SK-N-SH treated with all-trans-retinoic acid at 6 μM for 48 hours (cell line): ENCODE data around the gene CDH7.

Source experiments
- ATAC-seq: fragments of 200-7000 bp; cut with Tn5 transposase; 3 replicates; pipeline ENCODE4 v1.9.1; 2020; ENCODE audit warnings: mild to moderate bottlenecking, moderate library complexity
- BACH2 ChIP-seq: fragments of 250-450 bp; sonication (Bioruptor Pico); IDR thresholded peaks from 2 replicates; pipeline ENCODE4 v1.9.0; 2021; ENCODE audit warnings: mild to moderate bottlenecking, borderline replicate concordance
- CREB5 ChIP-seq: fragments of 250-450 bp; sonication (Bioruptor Pico); IDR thresholded peaks from 2 replicates; pipeline ENCODE4 v1.5.1; 2020; ENCODE audit warnings: low read depth, mild to moderate bottlenecking, moderate library complexity
- CSDC2 ChIP-seq: fragments of 250-450 bp; sonication (Bioruptor Pico); IDR thresholded peaks from 2 replicates; pipeline ENCODE4 v1.5.0; 2020; ENCODE audit warnings: mild to moderate bottlenecking, moderate library complexity
- GLIS3 ChIP-seq: fragments of 250-450 bp; sonication (Bioruptor Pico); IDR thresholded peaks from 2 replicates; pipeline ENCODE4 v1.5.0; 2020; ENCODE audit warnings: mild to moderate bottlenecking, moderate library complexity
- OSR1 ChIP-seq: fragments of 250-450 bp; sonication (Bioruptor Pico); IDR thresholded peaks from 2 replicates; pipeline ENCODE4 v1.8.0; 2022; ENCODE audit warnings: moderate library complexity, mild to moderate bottlenecking, inconsistent platforms
- PATZ1 ChIP-seq: fragments of 250-450 bp; sonication (Bioruptor Pico); IDR thresholded peaks from 2 replicates; pipeline ENCODE4 v1.8.0; 2020; ENCODE audit warnings: mild to moderate bottlenecking, moderate library complexity, borderline replicate concordance
- POU6F1 ChIP-seq: fragments of 250-450 bp; sonication (Bioruptor Pico); IDR thresholded peaks from 2 replicates; pipeline ENCODE4 v1.8.0; 2021; ENCODE audit warnings: low read depth, mild to moderate bottlenecking, moderate library complexity, borderline replicate concordance
- PPARA ChIP-seq: fragments of 250-450 bp; sonication (Bioruptor Pico); IDR thresholded peaks from 2 replicates; pipeline ENCODE4 v1.5.0; 2020; ENCODE audit warnings: mild to moderate bottlenecking, borderline replicate concordance
- SNAI2 ChIP-seq: fragments of 250-450 bp; sonication (Bioruptor Pico); IDR thresholded peaks from 2 replicates; pipeline ENCODE4 v1.5.0; 2020; ENCODE audit warnings: mild to moderate bottlenecking, moderate library complexity
- TCF4 ChIP-seq: fragments of 250-450 bp; sonication (Bioruptor Pico); IDR thresholded peaks from 2 replicates; pipeline ENCODE4 v1.8.0; 2021; ENCODE audit warnings: mild to moderate bottlenecking, moderate library complexity, borderline replicate concordance
- TOX ChIP-seq: fragments of 250-450 bp; sonication (Bioruptor Pico); IDR thresholded peaks from 2 replicates; pipeline ENCODE4 v1.8.0; 2021; ENCODE audit warnings: mild to moderate bottlenecking, moderate library complexity, borderline replicate concordance
- TSHZ2 ChIP-seq: fragments of 250-450 bp; sonication (Bioruptor Pico); IDR thresholded peaks from 2 replicates; pipeline ENCODE4 v1.5.0; 2020; ENCODE audit warnings: mild to moderate bottlenecking, moderate library complexity
- ZC3H10 ChIP-seq: fragments of 250-450 bp; sonication (Bioruptor Pico); IDR thresholded peaks from 2 replicates; pipeline ENCODE4 v1.5.1; 2021; ENCODE audit warnings: mild to moderate bottlenecking, moderate library complexity
- ZFP3 ChIP-seq: fragments of 250-450 bp; sonication (Bioruptor Pico); IDR thresholded peaks from 2 replicates; pipeline ENCODE4 v1.5.0; 2020; ENCODE audit warnings: mild to moderate bottlenecking, moderate library complexity
- ZFP30 ChIP-seq: fragments of 450-650 bp; formaldehyde crosslinking; IDR thresholded peaks from 2 replicates; pipeline ENCODE4 v1.5.0; 2022; ENCODE audit warnings: mild to moderate bottlenecking, moderate library complexity
- ZNF565 ChIP-seq: fragments of 450-650 bp; formaldehyde crosslinking; conservative IDR thresholded peaks from 2 replicates; pipeline ENCODE4 v1.5.0; 2020; ENCODE audit warnings: low read depth, mild to moderate bottlenecking, moderate library complexity
- ZNF70 ChIP-seq: fragments of 450-650 bp; formaldehyde crosslinking; IDR thresholded peaks from 2 replicates; pipeline ENCODE4 v1.5.0; 2020; ENCODE audit warnings: mild to moderate bottlenecking, moderate library complexity
- ZNF8 ChIP-seq: fragments of 450-650 bp; formaldehyde crosslinking; IDR thresholded peaks from 2 replicates; pipeline ENCODE4 v1.5.0; 2020; ENCODE audit warnings: mild to moderate bottlenecking, moderate library complexity

The CDH7 gene

GRCh38 chr18:65808759-65809158, 57.9 kb downstream of the CDH7 start:
- TF ChIP-seq CREB5 (CRISPR knock-in tag): no peak
- TF ChIP-seq BACH2 (CRISPR knock-in tag): no peak
- TF ChIP-seq POU6F1 (CRISPR knock-in tag): no peak
- ATAC-seq: no peak

GRCh38 chr18:65811307-65811706, 60.5 kb downstream of the CDH7 start:
- TF ChIP-seq ZNF565 (CRISPR knock-in tag) (no peak), TSHZ2 (CRISPR knock-in tag) (no peak), BACH2 (CRISPR knock-in tag) (no peak), OSR1 (CRISPR knock-in tag) (no peak), TCF4 (CRISPR knock-in tag) (no peak), SNAI2 (CRISPR knock-in tag) (no peak), ZNF8 (CRISPR knock-in tag) (no peak), ZFP3 (no peak), TOX (CRISPR knock-in tag) (no peak), ZFP30 (CRISPR knock-in tag) (no peak)
- ATAC-seq: no peak

- ATAC-seq: no peak
- TF ChIP-seq ZNF8 (CRISPR knock-in tag): no peak
- TF ChIP-seq ZNF565 (CRISPR knock-in tag): no peak
- TF ChIP-seq ZNF70 (CRISPR knock-in tag): no peak
- no peak for TF ChIP-seq CSDC2 (CRISPR knock-in tag)
- TF ChIP-seq ZFP3: no peak
- TF ChIP-seq GLIS3 (CRISPR knock-in tag): no peak
These were observed 64.7 kb downstream of the CDH7 start for GRCh38 chr18:65815506-65815905.

GRCh38 chr18:65817178-65817577, 66.4 kb downstream of the CDH7 start:
- no peak for TF ChIP-seq SNAI2 (CRISPR knock-in tag)
- TF ChIP-seq ZNF565 (CRISPR knock-in tag): no peak
- no peak for TF ChIP-seq ZC3H10
- no peak for TF ChIP-seq PPARA
- no peak for TF ChIP-seq POU6F1 (CRISPR knock-in tag)
- no peak for TF ChIP-seq GLIS3 (CRISPR knock-in tag)
- no peak for TF ChIP-seq ZFP30 (CRISPR knock-in tag)
- TF ChIP-seq CSDC2 (CRISPR knock-in tag): no peak
- no peak for TF ChIP-seq CREB5 (CRISPR knock-in tag)
- TF ChIP-seq TCF4 (CRISPR knock-in tag): no peak
- TF ChIP-seq PATZ1: no peak
- no peak for TF ChIP-seq BACH2 (CRISPR knock-in tag)
- no peak for TF ChIP-seq ZNF70 (CRISPR knock-in tag)
- TF ChIP-seq, all 23 proteins: peak for 0
- no peak for ATAC-seq
